ENCODE data around the gene SEMA3B.

The SEMA3B gene

GRCh38 chr3:50316657-50317242 lies 47.8 kb downstream of the SEMA3B start:
- H3K27me3 ChIP-seq (replicated peaks) = no peaks in the 10 kb centered on the region
- H3K4me3 ChIP-seq (ENCODE audit: low read depth, low read length) = no peak overlapping the region
- peaks cover 9% of the 10 kb centered on the region for H3K36me3 ChIP-seq (replicated peaks)
- in situ Hi-C loops (cut with HindIII; ENCODE audit: low pct_ligation_motif_present, low sequenced_read_pairs) = no loop called here
- TF ChIP-seq CTCF (IDR thresholded peaks at IDR 0.05; ENCODE audit: low read depth, low read length, missing control alignments) = no peak
- H3K27ac ChIP-seq = no peak overlapping the region
- DNase-seq = no peak

GRCh38 chr3:50317300-50317699 lies 48.4 kb downstream of the SEMA3B start:
- Histone ChIP-seq H3K27ac (no peak overlapping the region), H3K36me3 (replicated peaks) (peaks cover 9% of the 10 kb centered on the region), H3K4me3 (ENCODE audit: low read depth, low read length) (no peak overlapping the region), H3K27me3 (replicated peaks) (no peaks in the 10 kb centered on the region)
- no peak for DNase-seq
- in situ Hi-C loops (cut with HindIII; ENCODE audit: low pct_ligation_motif_present, low sequenced_read_pairs) = no loop called here
- TF ChIP-seq CTCF (IDR thresholded peaks at IDR 0.05; ENCODE audit: low read depth, low read length, missing control alignments) = no peak

- Histone ChIP-seq H3K36me3 (replicated peaks) (peaks cover 9% of the 10 kb centered on the region), H3K27ac (no peak overlapping the region), H3K4me3 (ENCODE audit: low read depth, low read length) (no peak overlapping the region), H3K27me3 (replicated peaks) (no peaks in the 10 kb centered on the region)
- no peak for DNase-seq
- no peak for TF ChIP-seq CTCF (IDR thresholded peaks at IDR 0.05; ENCODE audit: low read depth, low read length, missing control alignments)
- in situ Hi-C loops (cut with HindIII; ENCODE audit: low pct_ligation_motif_present, low sequenced_read_pairs) = no loop called here
Measured at GRCh38 chr3:50318163-50318562, 49.2 kb downstream of the SEMA3B start.

- Histone ChIP-seq H3K27me3 (replicated peaks) (no peaks in the 10 kb centered on the region), H3K4me3 (ENCODE audit: low read depth, low read length) (no peak overlapping the region), H3K27ac (no peak overlapping the region), H3K36me3 (replicated peaks) (peaks cover 9% of the 10 kb centered on the region)
- TF ChIP-seq CTCF (IDR thresholded peaks at IDR 0.05; ENCODE audit: low read depth, low read length, missing control alignments) = no peak
- in situ Hi-C loops (cut with HindIII; ENCODE audit: low pct_ligation_motif_present, low sequenced_read_pairs) = no loop called here
- no peak for DNase-seq
Measured at GRCh38 chr3:50318615-50319014, 49.7 kb downstream of the SEMA3B start.

- TF ChIP-seq CTCF (IDR thresholded peaks at IDR 0.05; ENCODE audit: low read depth, low read length, missing control alignments) = no peak
- Histone ChIP-seq H3K36me3 (replicated peaks) (peaks cover 9% of the 10 kb centered on the region), H3K27ac (no peak overlapping the region), H3K4me3 (ENCODE audit: low read depth, low read length) (no peak overlapping the region), H3K27me3 (replicated peaks) (no peaks in the 10 kb centered on the region)
- in situ Hi-C loops (cut with HindIII; ENCODE audit: low pct_ligation_motif_present, low sequenced_read_pairs) = no loop called here
- DNase-seq = no peak
Measured at GRCh38 chr3:50319181-50319893, 50.4 kb downstream of the SEMA3B start.

Data from brain microvascular endothelial cell (primary cell).